HG02763 (cell line): ENCODE measurements around the gene SKAP2.

ENCODE experiments used
- ATAC-seq: cut with Tn5 transposase; IDR thresholded peaks from one replicate; pipeline ENCODE4 v1.9.1; 2021; ENCODE audit warnings: mild to moderate bottlenecking, moderate library complexity; ENCODE audit not compliant: unreplicated experiment

Gene SKAP2

GRCh38 chr7:26864309-26865093 is at the start of gene SKAP2:
Gene SKAP2, minus strand, starts transcription at chr7:26864590. Its CDS starts 161 bp downstream, at chr7:26864429.
- ATAC-seq, result peak; percentile 94

GRCh38 chr7:26912933-26913536 is 48.6 kb upstream of the SKAP2 start:
- ATAC-seq, result no peak

- ATAC-seq, result no peak
These were observed 47.9 kb upstream of the SKAP2 start for GRCh38 chr7:26912338-26912737.

- no peak for ATAC-seq
These were observed 45.8 kb upstream of the SKAP2 start for GRCh38 chr7:26910221-26910620.

- ATAC-seq, result no peak
These were observed 35.9 kb upstream of the SKAP2 start for GRCh38 chr7:26900251-26900650.

GRCh38 chr7:26899519-26899918 is 35.1 kb upstream of the SKAP2 start:
- ATAC-seq, result no peak

- ATAC-seq, result no peak
These were observed 34.5 kb upstream of the SKAP2 start for GRCh38 chr7:26898891-26899290.

GRCh38 chr7:26897928-26898327 is 33.5 kb upstream of the SKAP2 start:
- no peak for ATAC-seq

GRCh38 chr7:26891400-26892350 is 27.3 kb upstream of the SKAP2 start:
- no peak for ATAC-seq

GRCh38 chr7:26880852-26881251 is 16.5 kb upstream of the SKAP2 start:
- no peak for ATAC-seq

GRCh38 chr7:26879671-26880070 is 15.3 kb upstream of the SKAP2 start:
- ATAC-seq, result no peak

- no peak for ATAC-seq
These were observed 4.6 kb upstream of the SKAP2 start for GRCh38 chr7:26868841-26869495.

- ATAC-seq, result peak; percentile 36
These were observed 651 bp upstream of the SKAP2 start for GRCh38 chr7:26865094-26865388.

GRCh38 chr7:26863518-26864308 is 677 bp downstream of the SKAP2 start:
- no peak for ATAC-seq

- ATAC-seq, result no peak
These were observed 1.6 kb downstream of the SKAP2 start for GRCh38 chr7:26862834-26863233.

- ATAC-seq, result no peak
These were observed 3.3 kb downstream of the SKAP2 start for GRCh38 chr7:26861050-26861449.

GRCh38 chr7:26860361-26860760 is 4.0 kb downstream of the SKAP2 start:
- no peak for ATAC-seq

- ATAC-seq, result no peak
These were observed 4.7 kb downstream of the SKAP2 start for GRCh38 chr7:26859720-26860119.

GRCh38 chr7:26858735-26859134 is 5.7 kb downstream of the SKAP2 start:
- no peak for ATAC-seq

- no peak for ATAC-seq
These were observed 6.1 kb downstream of the SKAP2 start for GRCh38 chr7:26858241-26858715.
